ENCODE measurements around the gene FIP1L1.

FIP1L1 gene

DNA sequence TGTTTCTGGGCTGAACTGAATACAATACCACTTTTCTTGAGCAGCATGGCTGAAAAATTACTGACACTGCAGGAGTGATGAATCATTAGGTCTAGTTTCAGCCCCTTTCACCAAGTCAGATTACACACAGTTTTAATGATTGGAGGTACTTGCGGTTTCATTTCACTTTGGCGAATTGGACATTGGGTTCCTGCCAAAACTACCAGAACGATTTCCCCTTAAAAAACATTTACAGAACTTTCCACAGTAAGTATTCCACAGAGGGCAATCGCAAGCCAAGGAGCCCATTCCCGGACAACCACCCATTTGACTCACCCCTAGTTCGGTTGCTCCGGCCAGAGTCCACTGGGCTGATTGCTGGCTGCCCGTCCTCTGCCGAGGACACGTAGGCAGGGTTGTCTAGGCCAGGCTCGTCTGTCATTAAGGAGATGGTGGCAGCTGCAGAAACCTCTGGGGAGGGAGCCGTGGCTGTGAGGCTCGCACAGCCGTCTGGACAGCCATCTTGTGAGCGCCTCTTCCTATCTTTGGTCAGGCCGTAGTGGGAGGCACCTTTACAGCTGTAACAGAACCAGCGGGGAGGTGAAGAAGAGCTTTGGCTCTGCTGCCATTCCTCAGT lies 130.3 kb downstream of the FIP1L1 start:
- no peak for DNase-seq

GRCh38 chr4:53508446-53508845 lies 131.0 kb downstream of the FIP1L1 start:
- no peak for DNase-seq

DNA sequence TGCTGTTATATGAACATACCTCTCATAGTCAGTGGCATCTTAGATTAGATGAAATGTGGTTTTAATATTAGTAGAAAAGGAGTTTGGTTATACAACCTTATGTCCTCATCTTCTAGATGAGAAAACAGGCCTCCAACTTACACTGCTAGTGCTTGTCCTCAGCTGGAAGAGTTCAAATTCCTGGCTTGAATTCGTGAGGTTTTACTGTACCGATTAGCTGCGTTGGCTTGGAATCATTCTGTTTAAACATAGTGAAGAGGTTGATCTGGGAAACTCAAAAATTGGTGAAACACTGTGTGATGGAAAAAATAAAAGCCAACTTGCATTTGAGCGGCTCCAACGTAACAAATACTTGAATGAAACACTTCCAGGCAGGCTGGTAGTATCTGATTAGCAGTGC lies 132.9 kb downstream of the FIP1L1 start:
- DNase-seq, result no peak

All from effector CD4-positive, alpha-beta T cell (primary cell).